Stimulated activated CD8-positive, alpha-beta memory T cell treated with anti-CD3 and anti-CD28 coated beads, Interleukin-4, amount 100 ng/mL, for 1 hour (primary cell): ENCODE results near the gene COQ2.

Experiments used
- DNase-seq, 2 donors: peaks; one replicate each; pipeline ENCODE4 v3.0.0-alpha.2; 2020; ENCODE audit warnings: low read depth in 2 of 2, low spot score in 1 of 2

COQ2 gene

GRCh38 chr4:83219344-83220331 is 65.0 kb downstream of the COQ2 start:
- DNase-seq = no peak

- DNase-seq = peak in 1 of 2 donors; percentile 31
Measured at GRCh38 chr4:83217721-83218522, 66.7 kb downstream of the COQ2 start.

GRCh38 chr4:83216959-83217683 is 67.5 kb downstream of the COQ2 start:
- no peak for DNase-seq

GRCh38 chr4:83214079-83214478 is 70.5 kb downstream of the COQ2 start:
- no peak for DNase-seq
